Lower leg skin (tissue), 4 donors: ENCODE data around the gene SKAP1. TPM values are rescaled to one million over a fixed set of nuclear protein-coding genes. Genes with fewer than 3 reads are reported as not detected.

Experiments used
- DNase-seq, 2 donors: peaks; one replicate each; pipeline ENCODE4 v3.0.0-alpha.2; 2019; ENCODE audit warnings: low spot score in 2 of 2
- H3K4me3 ChIP-seq: fragments of 200-600 bp; sonication (generic); 2 replicates; pipeline ENCODE4 v1.5.1; 2017; ENCODE audit warnings: mild to moderate bottlenecking, low read depth; ENCODE audit not compliant: poor library complexity, severe bottlenecking
- CTCF ChIP-seq, 3 donors: fragments of 450-650 bp; IDR thresholded peaks; one replicate each; pipeline ENCODE4 v1.5.1; 2016; ENCODE audit warnings: antibody characterized with exemption in 3 of 3, mild to moderate bottlenecking in 3 of 3, moderate library complexity in 2 of 3
- POLR2A ChIP-seq, 2 donors: fragments of 450-650 bp; IDR thresholded peaks; one replicate each; pipeline ENCODE4 v1.6.1; 2016 to 2017; ENCODE audit warnings: antibody characterized with exemption in 2 of 2, mild to moderate bottlenecking in 1 of 2, moderate library complexity in 1 of 2
- WGBS, 2 donors: methylation state at CpG; one replicate each; pipeline ENCODE4 v1.1.5; 2018; 5-methylcytosine and 5-hydroxymethylcytosine counted together
- intact Hi-C: fragments of 100-400 bp; cut with DNase I; formaldehyde crosslinking; loops from one replicate; pipeline ENCODE4 v1.15.0; 2023; ENCODE audit warnings: low total_unique reads
- total RNA-seq, 4 donors: library from RNA; depleted of rRNA; stranded (reverse); fragments of >200 nt; gene quantifications; one replicate each; pipeline ENCODE4 v1.1.0, GENCODE V29; 2016

SKAP1 gene
- total RNA-seq, 4 donors from 2014 or later, result 0.99 to 1.2 TPM; not detected in 2

- DNase-seq, result peak; percentile 52 to 63
Measured at GRCh38 chr17:48131216-48131824, 298.7 kb downstream of the SKAP1 start.

GRCh38 chr17:48129981-48130380, 300.0 kb downstream of the SKAP1 start:
- WGBS, 2 donors, result 49 to 51% methylated on average over 5 of the region's 5 CpGs
- H3K4me3 ChIP-seq, result no peak overlapping the region
- intact Hi-C loops, result loop anchor here (5.0 to 10.0 kb wide), 2 partner anchors 53 to 105 kb away; no protein-coding TSS in a partner anchor
- peak in 1 of 2 donors; percentile 12 for DNase-seq
- no peak for TF ChIP-seq POLR2A (IDR thresholded peaks at IDR 0.05)

More at GRCh38 chr17:48131216-48131824, 298.7 kb downstream of the SKAP1 start:
- H3K4me3 ChIP-seq, result no peak overlapping the region
- TF ChIP-seq CTCF (IDR thresholded peaks at IDR 0.05) (no peak), POLR2A (IDR thresholded peaks at IDR 0.05) (no peak)
- 42 to 49% methylated on average over 4 of the region's 4 CpGs for WGBS, 2 donors
- intact Hi-C loops, result loop anchor here (5.0 kb wide), 1 partner anchor 54 kb away; no protein-coding TSS in a partner anchor

- TF ChIP-seq CTCF (IDR thresholded peaks at IDR 0.05) (no peak), POLR2A (IDR thresholded peaks at IDR 0.05) (no peak)
- intact Hi-C loops, result loop anchor here (10.0 kb wide), 1 partner anchor 104 kb away; no protein-coding TSS in a partner anchor
- DNase-seq, result no peak
- H3K4me3 ChIP-seq, result no peak overlapping the region
- WGBS, 2 donors, result 61% methylated on average over 5 of the region's 5 CpGs
Measured at GRCh38 chr17:48128400-48128799, 301.6 kb downstream of the SKAP1 start.

GRCh38 chr17:48127371-48128051, 302.5 kb downstream of the SKAP1 start:
- intact Hi-C loops, result loop anchor here (10.0 kb wide), 1 partner anchor 103 kb away; no protein-coding TSS in a partner anchor
- H3K4me3 ChIP-seq, result no peak overlapping the region
- peak in 1 of 2 donors; percentile 72 for DNase-seq
- no peak for TF ChIP-seq CTCF (IDR thresholded peaks at IDR 0.05)
- no peak for TF ChIP-seq POLR2A (IDR thresholded peaks at IDR 0.05)
- WGBS, 2 donors, result 35 to 39% methylated on average over 9 of the region's 9 CpGs

- TF ChIP-seq POLR2A (IDR thresholded peaks at IDR 0.05) (no peak), CTCF (IDR thresholded peaks at IDR 0.05) (no peak)
- intact Hi-C loops, result loop anchor here (10.0 kb wide), 1 partner anchor 102 kb away; no protein-coding TSS in a partner anchor
- WGBS, 2 donors, result 83 to 85% methylated on average over 7 of the region's 7 CpGs
- DNase-seq, result peak in 1 of 2 donors; percentile 75
- H3K4me3 ChIP-seq, result no peak overlapping the region
Measured at GRCh38 chr17:48126532-48126850, 303.5 kb downstream of the SKAP1 start.

- peak in 1 of 2 donors; percentile 42 for DNase-seq
- no peak for TF ChIP-seq CTCF (IDR thresholded peaks at IDR 0.05)
- TF ChIP-seq POLR2A (IDR thresholded peaks at IDR 0.05), result no peak
- intact Hi-C loops, result loop anchor here (10.0 kb wide), 1 partner anchor 101 kb away; no protein-coding TSS in a partner anchor
- no peak overlapping the region for H3K4me3 ChIP-seq
- WGBS, 2 donors, result 62 to 77% methylated on average over 8 to 9 of the region's 9 CpGs
Measured at GRCh38 chr17:48125829-48126531, 304.0 kb downstream of the SKAP1 start.
